Stimulated activated naive CD8-positive, alpha-beta T cell treated with anti-CD3 and anti-CD28 coated beads, Interleukin-15, Interleukin-2, amounts not matched to agents 100 U/mL and 50 U/mL, for 24 hours (primary cell): ENCODE results near the gene MACF1.
A peak's percentile ranks its signal among the peaks of the same experiment; 100 is the strongest.

Experiments used
- ATAC-seq: fragments of 150-1000 bp; cut with Tn5 transposase; one replicate; pipeline ENCODE4 v1.10.0; 2021
- DNase-seq: peaks from one replicate; pipeline ENCODE4 v3.0.0; 2021

The MACF1 gene

DNA sequence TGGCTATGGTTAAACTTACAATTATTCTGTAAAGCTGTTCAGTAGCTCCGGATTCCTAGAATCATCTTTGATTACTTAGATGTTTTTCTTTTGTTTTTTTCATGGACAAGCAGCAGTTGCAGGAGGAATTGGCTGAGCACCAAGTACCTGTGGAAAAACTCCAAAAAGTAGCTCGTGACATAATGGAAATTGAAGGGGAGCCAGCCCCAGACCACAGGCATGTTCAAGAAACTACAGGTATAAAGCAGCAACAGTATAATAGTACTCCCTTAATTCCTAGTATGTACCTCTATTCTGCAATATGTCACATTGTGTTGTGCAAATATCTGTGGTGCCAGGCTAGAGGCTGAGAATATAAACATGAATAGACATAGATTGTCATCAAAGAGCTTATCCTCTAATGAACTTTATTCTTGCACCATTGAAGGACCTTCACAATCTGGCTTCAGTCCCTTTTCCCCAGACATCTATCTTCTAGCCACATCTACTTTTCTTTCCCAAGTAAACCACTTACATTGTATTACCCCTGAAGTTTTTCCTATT, 154.6 kb downstream of the MACF1 start:
- DNase-seq = no peak
- ATAC-seq = no peak

DNA sequence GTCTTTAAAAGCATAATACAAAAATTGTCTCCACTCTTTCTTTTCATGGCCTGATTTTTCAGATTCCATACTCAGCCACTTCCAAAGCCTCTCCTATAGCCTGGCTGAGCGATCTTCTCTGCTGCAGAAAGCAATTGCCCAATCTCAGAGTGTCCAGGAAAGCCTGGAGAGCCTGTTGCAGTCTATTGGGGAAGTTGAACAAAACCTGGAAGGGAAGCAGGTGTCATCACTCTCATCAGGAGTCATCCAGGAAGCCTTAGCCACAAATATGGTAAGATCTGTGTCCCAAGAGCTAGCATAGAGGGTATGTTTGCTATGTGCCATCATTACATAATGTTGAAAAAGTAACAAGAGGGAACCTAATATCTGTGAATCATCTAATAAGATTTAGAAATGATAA, 156.2 kb downstream of the MACF1 start:
- no peak for ATAC-seq
- no peak for DNase-seq

DNA sequence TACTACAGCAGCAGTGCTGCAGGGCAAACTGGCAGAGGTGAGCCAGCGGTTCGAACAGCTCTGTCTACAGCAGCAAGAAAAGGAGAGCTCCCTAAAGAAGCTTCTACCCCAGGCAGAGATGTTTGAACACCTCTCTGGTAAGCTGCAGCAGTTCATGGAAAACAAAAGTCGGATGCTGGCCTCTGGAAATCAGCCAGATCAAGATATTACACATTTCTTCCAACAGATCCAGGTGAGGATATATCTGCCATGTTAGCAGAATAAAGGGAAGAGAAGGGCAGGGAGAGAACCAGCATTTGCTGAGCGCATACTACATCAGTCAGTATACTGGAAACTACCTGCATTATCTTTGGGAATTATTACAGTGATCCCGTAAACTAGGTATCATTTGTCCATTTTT, 157.0 kb downstream of the MACF1 start:
- no peak for ATAC-seq
- no peak for DNase-seq

DNA sequence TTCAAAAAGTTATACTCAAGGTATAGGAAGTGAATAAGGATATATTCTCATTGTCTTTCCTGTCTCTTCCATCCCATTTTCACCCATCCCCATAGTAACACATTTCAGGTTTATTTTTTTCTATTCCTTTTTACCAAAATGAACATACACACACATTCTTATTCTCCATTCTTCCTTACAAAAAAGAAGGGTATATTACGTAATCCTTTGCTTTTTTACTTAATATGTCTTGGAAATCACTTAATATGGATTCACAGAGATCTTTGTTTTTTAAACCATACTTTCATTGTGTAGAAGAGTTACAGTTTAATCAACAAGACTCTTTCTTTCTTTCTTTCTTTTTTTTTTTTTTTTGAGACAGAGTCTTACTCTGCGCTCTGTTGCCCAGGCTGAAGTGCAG, 158.8 kb downstream of the MACF1 start:
- no peak for ATAC-seq
- no peak for DNase-seq

DNA sequence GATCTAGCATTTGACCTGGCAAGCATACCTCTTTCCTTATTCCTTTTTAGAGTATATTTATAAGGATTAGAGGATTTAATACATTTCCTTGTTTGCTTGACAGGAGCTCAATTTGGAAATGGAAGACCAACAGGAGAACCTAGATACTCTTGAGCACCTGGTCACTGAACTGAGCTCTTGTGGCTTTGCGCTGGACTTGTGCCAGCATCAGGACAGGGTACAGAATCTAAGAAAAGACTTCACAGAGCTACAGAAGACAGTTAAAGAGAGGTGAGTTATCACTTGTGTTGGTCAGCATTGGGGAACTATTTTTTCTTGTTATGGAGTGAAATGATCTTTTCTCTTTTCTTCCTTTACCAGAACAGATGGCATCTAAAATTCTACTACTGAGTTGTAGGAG, 163.6 kb downstream of the MACF1 start:
- ATAC-seq (no peak), DNase-seq (no peak)

DNA sequence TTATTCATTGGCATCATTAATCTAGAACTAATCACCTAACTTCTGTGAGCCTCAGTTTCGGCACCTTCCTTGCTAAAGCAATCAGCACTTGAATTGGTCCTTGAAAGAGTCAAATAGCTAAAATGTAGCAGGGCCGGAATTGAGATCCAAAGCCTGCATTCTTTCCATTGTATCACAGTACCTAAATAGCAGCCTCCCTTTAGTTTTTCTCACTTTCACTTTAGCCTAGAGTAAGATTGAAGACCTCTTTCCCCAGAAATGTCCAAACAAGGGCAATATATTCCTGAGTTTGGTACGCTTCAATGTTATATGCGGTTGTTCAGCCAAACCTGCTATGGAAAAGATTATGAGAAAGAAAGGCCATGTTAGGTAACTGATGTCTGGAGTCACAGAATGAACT, 165.1 kb downstream of the MACF1 start:
- ATAC-seq = no peak
- DNase-seq = no peak

DNA sequence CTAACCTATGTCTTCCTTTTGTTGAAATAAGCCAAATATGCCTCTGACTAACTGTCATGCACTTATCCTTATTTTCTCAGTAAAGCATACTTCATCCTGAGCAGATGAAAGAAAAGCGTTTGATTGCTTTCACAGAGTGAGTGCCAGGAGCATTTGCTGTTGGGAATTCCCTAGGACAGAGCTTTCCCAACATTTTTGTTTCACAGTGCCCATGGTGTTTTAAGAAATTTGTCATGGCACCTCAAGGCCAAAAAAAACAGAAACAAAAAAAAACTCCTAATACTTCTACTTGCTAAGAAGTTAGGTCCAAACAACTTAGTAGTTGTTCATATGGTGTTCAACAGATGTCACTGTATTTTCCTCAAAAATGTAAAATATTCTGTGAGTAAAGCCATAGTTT, 166.1 kb downstream of the MACF1 start:
- ATAC-seq (no peak), DNase-seq (no peak)

DNA sequence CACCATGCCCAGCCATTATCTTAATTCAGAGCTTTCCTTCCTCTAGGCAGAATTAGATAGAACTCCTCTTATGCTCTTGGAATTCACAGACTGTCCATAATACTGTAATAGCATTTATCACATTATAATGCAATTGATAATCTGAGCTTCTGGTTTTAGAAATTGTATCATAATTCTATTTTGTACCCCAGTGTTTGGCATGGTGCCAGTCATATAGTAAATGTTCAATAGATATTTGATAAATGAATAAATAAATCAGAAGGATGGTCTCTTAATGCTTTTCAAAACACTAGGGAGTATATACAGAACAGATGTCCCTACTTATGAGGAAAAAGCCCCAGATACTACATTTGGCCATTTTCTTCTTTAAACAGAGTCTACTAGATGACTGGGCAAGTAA, 167.6 kb downstream of the MACF1 start:
- ATAC-seq (no peak), DNase-seq (no peak)

DNA sequence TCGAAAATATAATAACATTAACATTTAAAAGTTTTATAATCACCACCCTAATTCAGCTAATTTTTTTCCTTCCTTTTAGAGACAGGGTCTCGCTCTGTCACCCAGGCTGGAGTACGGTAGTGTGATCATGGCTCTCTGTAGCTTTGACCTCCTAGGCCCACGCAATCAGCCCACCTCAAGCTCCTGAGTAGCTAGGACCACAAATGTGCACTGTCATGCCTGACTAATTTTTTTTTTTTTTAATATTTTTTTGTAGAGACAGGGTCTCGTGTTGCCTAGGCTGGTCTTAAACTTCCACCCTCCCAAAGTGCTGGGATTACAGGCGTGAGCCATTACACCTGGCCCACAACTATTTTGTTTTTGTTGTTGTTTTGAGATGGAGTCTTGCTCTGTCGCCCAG, 172.2 kb downstream of the MACF1 start:
- DNase-seq = no peak

DNA sequence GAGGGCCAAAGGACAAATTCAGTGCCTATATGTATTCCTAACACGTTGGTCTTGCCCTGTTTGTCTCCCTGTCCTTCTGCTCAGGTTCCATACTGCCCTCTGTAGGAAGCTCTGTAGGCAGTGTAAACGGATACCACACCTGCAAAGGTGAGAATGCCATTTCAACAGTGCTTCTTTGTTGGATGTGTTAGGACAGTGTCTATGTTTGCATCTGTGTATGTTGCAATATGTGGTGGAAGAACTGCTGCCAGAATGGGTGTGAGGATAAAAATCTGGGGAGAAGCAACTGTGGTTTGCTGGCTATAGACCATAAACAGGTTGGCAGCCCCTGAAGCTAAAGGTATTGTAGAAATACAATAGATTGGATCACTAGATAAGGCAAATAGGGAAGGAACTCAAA, 173.9 kb downstream of the MACF1 start:
- ATAC-seq (no peak), DNase-seq (no peak)

More for the DNA sequence above, 172.2 kb downstream of the MACF1 start:
- no peak for ATAC-seq

DNA sequence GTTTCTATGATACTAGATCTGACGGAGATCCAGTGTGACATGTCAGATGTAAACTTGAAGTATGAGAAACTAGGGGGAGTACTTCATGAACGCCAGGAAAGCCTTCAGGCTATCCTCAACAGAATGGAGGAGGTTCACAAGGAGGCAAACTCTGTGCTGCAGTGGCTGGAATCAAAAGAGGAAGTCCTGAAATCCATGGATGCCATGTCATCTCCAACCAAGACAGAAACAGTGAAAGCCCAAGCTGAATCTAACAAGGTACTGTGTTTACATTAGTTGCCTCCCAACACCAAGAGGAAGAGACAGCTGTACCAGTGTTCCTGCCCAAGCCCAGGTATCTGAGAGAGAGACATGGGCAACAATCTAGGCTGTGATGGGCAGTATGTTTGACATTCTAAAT, 174.7 kb downstream of the MACF1 start:
- no peak for DNase-seq
- no peak for ATAC-seq

DNA sequence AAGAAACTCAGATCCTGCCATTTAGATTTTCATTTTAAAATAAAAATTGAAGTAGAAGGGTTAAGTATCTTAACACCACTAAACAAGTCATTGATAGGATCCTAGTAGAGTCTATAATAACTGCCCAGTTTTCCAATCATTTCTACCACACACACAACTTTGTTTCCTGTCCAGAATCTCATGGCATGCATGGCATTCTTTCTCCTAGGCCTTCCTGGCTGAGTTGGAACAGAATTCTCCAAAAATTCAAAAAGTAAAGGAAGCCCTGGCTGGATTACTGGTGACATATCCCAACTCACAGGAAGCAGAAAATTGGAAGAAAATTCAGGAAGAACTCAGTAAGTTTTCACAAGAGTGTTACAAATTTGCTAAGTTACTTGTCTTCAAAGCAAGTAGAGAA, 175.5 kb downstream of the MACF1 start:
- ATAC-seq (no peak), DNase-seq (no peak)

DNA sequence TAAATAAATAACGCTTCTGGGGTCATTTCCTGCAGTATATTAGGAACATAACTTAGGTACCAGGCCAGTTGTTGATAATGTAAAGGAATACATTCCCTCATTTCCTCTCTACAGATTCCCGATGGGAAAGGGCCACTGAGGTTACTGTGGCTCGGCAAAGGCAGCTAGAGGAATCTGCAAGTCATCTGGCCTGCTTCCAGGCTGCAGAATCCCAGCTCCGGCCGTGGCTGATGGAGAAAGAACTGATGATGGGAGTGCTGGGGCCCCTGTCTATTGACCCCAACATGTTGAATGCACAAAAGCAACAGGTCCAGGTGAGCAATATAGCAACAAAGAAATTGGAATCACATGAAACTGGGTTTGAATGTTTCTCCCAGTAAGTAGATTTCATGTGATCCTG, 177.3 kb downstream of the MACF1 start:
- DNase-seq = no peak

DNA sequence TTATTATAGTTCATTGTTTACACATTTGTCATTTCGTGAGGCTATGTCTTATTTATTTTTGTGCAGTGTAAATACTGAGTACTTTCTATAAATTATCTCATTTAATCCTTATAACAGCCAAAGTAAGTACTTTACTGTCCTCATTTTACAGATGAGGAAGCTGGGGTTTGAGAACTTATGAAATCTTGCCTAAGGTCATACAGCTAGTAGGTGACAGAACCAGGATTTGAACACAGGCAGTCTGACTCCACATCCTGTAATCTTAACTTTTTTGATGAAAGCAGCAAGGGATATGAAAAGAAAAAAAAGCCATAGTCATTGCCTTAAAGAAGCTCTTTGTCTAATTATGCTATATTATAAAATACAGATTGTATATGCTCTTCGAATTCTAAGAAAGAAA, 179.8 kb downstream of the MACF1 start:
- DNase-seq = no peak

More for the DNA sequence above, 177.3 kb downstream of the MACF1 start:
- no peak for ATAC-seq

DNA sequence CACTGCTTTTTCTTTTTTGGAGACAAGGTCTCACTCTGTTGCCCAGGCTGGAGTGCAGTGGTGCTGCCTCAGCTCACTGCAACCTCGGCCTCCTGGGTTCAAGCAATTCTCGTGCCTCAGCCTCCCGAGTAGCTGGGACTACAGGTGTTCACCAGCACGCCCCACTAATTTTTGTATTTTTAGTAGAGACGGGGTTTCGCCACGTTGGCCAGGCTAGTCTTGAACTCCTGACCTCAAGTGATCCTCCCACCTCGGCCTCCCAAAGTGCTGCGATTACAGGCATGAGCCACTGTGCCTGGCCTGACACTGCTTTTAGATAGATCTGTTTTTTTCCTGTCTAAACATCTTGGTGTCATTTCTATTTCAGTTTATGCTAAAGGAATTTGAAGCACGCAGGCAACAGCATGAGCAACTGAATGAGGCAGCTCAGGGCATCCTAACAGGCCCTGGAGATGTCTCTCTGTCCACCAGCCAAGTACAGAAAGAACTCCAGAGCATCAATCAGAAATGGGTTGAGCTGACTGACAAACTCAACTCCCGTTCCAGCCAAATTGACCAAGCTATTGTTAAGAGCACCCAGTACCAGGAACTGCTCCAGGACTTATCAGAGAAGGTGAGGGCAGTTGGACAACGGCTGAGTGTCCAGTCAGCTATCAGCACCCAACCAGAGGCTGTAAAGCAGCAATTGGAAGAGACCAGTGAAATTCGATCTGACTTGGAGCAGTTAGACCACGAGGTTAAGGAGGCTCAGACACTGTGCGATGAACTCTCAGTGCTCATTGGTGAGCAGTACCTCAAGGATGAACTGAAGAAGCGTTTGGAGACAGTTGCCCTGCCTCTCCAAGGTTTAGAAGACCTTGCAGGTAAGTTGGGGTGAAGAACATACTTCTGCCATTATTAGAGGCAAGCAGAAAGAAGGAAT, 180.8 kb downstream of the MACF1 start:
- DNase-seq (no peak), ATAC-seq (no peak)

More for the DNA sequence above, 179.8 kb downstream of the MACF1 start:
- no peak for ATAC-seq

DNA sequence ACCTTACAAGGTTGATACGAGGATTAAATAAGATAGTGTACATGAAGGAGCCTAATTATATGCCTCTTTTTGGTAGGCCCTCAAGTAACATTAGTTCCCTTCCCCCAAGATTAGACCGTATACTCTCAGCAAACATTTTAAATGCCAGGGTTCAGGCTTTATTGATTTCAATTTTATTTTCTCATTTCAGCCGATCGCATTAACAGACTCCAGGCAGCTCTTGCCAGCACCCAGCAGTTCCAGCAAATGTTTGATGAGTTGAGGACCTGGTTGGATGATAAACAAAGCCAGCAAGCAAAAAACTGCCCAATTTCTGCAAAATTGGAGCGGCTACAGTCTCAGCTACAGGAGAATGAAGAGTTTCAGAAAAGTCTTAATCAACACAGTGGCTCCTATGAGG, 182.5 kb downstream of the MACF1 start:
- ATAC-seq = no peak
- no peak for DNase-seq

DNA sequence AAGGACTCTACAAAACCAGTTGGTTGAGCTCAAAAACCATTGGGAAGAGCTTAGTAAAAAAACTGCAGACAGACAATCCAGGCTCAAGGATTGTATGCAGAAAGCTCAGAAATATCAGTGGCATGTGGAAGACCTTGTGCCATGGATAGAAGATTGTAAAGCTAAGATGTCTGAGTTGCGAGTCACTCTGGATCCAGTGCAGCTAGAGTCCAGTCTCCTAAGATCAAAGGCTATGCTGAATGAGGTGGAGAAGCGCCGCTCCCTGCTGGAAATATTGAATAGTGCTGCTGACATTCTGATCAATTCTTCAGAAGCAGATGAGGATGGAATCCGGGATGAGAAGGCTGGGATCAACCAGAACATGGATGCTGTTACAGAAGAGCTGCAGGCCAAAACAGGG, 183.0 kb downstream of the MACF1 start:
- ATAC-seq (no peak), DNase-seq (no peak)

DNA sequence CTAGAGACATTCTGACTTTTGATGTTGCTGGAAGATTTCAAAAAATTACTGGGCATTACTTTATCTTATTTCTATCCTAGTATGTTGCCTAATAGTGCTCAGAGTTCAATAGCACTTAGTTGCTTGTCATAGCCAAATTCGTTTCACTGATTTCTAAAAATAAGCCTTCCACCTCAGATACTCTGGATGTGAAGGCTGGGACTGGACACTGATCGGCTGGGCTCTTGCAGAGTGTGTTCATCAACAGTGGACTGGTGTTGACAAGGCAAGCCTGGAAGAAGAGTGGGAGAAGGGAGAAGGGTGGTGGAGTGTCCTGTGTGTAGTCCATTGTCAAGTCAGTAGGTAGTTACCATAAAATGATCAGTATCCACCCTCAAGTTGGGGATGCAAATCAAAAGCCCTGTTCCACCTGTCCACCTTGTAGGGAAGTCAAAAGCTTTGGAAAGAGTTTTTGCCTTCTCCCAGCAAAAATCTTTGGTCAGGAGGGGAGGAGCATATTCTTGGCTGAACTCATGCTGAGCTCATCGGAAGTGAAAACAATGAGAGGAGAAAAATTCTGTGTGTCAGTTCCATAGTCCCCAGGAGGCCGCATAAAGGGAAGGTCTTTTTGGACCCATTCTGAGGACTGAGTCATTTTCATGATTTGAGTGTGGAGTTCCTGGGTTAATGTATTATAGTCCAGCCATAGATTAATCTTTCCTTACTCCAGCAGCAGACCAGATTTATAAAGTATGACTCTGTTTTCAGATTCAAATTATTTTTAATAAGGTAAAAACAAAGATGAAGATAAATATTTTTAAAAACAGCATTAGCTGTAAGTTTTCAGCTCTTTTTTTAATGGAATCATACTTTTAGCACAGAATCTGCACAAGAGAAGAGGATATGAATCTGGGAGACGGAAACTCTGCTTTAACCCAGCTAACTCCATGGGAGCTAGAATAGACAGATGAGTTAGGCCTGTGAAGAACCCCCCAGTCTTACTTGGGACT, 187.5 kb downstream of the MACF1 start:
- peak; percentile 63 for ATAC-seq
- no peak for DNase-seq

DNA sequence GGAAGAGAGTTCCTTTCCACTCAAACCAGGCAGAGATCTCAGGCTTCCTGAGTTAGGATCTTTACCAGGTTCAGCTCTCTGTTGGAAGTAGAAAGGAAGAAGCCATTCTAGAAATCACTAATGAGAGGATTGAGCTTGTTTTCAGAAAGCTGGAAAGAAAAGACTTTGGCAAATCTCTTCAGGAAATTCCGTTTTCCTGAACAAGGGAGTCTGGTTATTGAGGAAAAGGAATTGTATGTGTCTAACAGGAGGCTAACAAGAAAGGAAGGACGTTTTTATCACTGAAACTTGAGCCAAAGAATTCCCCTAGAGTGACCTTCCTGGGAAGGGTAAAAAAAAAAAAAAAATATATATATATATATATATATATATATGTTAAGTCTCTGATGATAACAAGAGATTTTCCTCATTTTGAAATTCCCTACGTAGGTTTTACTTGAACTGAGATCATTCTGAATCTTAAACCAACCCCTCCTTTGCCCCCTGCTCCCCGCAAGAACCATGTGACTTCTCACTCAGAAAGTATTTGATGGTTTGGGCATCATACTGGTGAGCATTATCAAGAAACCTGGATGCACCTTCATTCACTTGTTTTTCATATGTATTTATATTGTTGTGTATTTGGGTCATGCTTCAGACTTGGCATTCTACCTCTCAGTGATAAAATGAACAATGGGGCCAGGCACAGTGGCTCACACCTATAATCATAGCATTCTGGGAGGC, 188.5 kb downstream of the MACF1 start:
- DNase-seq (no peak), ATAC-seq (no peak)

DNA sequence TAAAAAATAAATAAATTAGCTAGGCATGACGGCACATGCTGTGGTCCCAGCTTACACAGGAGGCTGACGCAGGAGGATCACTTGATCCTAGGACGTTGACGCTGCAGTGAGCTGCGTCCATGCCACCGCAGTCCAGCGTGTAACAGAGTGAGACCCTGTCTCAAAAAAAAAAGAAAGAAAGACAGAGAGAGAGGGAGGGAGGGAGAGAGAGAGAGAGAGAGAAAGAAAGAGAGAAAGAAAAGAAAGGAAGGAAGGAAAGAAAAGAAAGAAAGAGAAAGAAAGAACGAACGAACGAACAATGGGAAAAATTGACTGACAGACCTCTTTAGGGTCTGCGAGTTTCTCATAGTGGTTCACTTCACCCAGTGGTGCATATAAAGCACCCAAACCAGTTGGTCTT, 189.2 kb downstream of the MACF1 start:
- no peak for DNase-seq
- ATAC-seq = no peak

DNA sequence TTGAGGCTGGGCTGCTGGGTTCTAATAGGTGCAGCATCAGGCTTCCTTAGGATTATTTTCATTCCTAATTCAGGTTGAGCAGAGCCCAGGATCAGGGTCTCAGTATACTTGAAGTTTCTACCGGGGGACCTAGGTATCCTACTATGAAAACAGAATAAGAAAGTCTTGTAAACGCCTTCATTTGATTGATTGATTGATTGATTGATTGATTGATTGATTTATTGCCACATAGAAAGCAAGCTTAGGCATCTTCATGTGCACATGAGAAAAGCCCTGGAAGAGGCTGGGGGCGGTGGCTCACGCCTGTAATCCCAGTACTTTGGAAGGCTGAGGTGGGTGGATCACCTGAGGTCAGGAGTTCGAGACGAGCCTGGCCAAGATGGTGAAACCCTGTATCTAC, 189.6 kb downstream of the MACF1 start:
- DNase-seq (no peak), ATAC-seq (no peak)

DNA sequence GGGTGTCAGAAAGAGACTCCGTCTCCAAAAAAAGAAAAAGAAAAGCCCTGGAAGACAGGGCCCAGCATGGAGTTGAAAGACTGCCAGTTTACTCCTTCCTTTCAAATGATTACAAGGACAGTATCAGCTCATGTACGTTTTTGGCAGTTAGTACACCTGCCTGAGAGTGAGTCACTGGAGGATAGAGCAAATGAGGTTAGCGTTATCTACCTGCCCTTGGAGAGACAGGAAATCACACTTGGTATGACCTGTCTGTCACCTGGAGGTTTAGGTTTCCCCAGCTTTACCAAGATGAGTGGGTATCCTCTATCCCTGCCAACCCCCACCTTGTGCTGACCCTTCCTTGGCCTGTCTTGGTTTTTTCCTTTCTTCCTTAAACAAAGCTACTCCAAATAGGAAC, 190.1 kb downstream of the MACF1 start:
- ATAC-seq (peak; percentile 35), DNase-seq (no peak)
